ENCODE measurements around the gene MYH14. TPM values are rescaled to one million over a fixed set of nuclear protein-coding genes. Genes with fewer than 3 reads are reported as not detected.

MYH14 gene
- total RNA-seq, 2 experiments from 2014 or later, result not detected

DNA sequence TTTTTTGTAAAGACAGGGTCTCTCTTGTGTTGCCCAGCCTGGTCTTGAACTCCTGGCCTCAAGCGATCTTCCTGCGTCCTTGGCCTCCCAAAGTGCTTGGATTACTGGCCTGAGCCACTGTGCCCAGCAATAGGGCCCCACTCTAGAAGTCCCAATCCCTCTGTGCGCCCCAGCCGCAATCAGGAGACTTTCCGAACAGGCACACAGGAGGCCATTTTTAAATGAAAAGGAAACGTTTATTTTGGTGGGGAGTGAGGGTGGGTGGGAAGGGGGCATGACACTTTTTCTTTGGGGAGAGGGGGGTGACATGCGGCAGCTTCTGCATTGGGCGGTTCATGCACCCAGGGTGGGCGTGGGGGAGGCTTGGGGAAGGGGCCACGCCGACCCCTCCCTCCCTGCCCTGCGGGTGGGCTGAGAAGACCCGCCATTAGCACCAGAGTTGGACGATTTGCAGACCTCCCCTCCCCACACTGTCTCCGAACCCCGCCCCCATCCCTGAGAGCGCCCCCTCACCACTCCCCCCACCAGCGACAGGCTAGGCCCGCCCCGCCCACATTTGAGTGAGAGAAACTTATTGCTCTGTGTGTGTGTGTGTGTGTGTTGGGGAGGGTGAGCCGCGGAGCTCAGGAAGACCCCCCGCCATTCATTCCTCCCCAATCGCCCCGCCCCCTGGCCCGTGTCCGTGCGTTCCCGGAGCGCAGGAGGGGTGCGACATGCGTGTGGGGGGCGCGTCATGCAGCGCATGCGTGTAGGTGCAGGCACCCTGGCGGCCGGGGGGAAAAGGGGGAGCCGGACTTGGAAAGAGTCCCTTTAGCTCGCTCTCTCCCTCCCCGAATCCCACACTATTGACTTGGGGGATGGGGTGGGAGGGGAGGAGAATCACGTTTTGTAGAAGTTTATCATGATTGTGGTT, 108.6 kb downstream of the MYH14 start:
- Mint-ChIP-seq H3K4me1 (ENCODE audit: low read depth) (peaks cover 14% of the 10 kb centered on the region), H3K4me3 (no peak overlapping the region), H3K27ac (no peak overlapping the region), H3K27me3 (ENCODE audit: low read depth) (peaks cover 73% of the 10 kb centered on the region), H3K36me3 (ENCODE audit: low read depth) (no peaks in the 10 kb centered on the region), H3K9me3 (no peaks in the 10 kb centered on the region)
- CTCF ChIA-PET, result no interaction called here
- intact Hi-C loops (cut with micrococcal nuclease), result no loop called here
- no peak for DNase-seq

DNA sequence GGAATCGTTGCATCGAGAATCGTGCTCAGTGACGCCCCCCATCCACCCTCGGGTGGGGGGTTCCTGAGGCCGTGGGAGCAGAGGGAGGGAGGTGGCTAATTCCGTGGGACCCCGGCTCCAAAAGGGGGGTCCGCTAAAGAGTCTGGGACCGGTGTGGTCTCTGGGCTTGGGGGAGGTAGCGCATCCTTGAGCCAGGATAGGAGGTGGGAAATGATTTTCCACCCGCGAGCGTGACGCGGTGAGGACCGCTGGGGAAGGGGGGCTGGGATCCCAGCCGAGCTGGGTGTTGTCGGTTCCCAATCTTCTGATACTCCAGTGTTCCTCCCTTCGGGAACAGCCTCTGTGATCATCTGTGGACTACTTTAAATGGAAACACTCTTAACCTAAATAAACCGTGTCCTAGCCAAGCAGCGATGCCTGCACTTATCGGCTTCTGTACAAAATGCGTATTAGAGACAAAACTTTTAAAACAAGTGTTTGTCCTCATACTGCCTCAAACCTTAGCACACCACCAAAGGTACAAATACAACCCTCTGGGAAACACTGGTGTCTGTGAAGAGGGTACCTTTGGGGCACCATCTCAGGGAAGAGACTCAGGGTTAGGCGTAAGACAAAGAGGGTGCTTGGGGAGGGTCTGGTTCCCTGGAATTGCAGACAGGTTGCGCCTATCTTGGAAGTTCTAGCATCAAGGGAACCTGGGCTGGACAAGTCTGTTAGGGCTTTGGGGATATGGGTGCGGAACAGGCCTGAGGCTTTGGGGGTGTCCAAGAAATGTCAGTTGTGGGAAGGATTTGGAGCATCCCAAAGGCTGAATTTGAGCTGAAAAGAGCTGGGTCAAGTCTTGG, 109.8 kb downstream of the MYH14 start:
- Mint-ChIP-seq H3K36me3 (ENCODE audit: low read depth) (no peaks in the 10 kb centered on the region), H3K4me3 (no peak overlapping the region), H3K27ac (no peak overlapping the region), H3K9me3 (no peaks in the 10 kb centered on the region), H3K4me1 (ENCODE audit: low read depth) (peaks cover 14% of the 10 kb centered on the region), H3K27me3 (ENCODE audit: low read depth) (peaks cover 70% of the 10 kb centered on the region)
- no peak for DNase-seq
- CTCF ChIA-PET, result interaction anchor here (0.6 kb wide), 1 partner anchor 54 kb away, joined by 3 read pairs; no protein-coding TSS in a partner anchor
- intact Hi-C loops (cut with micrococcal nuclease), result no loop called here

DNA sequence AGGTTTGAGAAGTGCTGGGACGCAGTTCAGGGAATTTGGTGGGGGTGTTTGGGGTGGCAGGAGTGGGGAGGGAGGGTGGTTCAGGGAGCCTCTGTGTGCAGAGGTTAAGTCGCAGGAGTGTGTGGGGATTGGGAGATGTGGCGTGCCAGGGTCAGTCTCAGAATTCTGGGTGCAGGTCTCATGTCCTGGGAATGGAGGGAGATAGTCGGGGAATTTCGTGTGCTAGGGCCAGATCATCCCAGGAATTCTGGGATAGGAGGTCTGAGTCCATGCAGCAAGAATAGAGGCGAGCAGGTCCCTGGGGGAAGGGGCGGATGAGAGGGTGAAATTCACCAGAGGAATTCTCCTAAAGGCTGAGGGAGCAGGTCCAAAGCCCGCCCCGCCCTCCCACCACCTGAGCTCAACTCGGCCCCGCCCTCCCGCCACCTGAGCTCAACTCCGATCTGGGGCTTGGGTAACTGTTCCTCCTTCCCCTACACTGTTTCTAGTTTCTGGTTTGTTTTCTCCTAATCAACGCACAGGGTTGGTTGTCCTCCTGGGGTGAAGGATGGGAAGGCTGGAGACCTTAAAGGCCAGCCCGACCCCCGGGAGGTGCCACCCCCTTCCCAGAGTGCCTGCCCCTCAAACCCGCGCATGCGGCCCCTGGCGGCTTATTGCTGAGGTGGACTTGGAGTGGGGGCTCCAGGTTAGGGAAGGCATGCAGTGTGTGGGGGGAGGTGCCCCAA, 110.6 kb downstream of the MYH14 start:
- CTCF ChIA-PET, result no interaction called here
- H3K27me3 Mint-ChIP-seq (ENCODE audit: low read depth), result peaks cover 64% of the 10 kb centered on the region
- H3K4me3 Mint-ChIP-seq, result no peak overlapping the region
- H3K4me1 Mint-ChIP-seq (ENCODE audit: low read depth), result peaks cover 14% of the 10 kb centered on the region
- H3K27ac Mint-ChIP-seq, result no peak overlapping the region
- intact Hi-C loops (cut with micrococcal nuclease), result no loop called here
- no peaks in the 10 kb centered on the region for H3K36me3 Mint-ChIP-seq (ENCODE audit: low read depth)
- no peaks in the 10 kb centered on the region for H3K9me3 Mint-ChIP-seq
- DNase-seq, result no peak

DNA sequence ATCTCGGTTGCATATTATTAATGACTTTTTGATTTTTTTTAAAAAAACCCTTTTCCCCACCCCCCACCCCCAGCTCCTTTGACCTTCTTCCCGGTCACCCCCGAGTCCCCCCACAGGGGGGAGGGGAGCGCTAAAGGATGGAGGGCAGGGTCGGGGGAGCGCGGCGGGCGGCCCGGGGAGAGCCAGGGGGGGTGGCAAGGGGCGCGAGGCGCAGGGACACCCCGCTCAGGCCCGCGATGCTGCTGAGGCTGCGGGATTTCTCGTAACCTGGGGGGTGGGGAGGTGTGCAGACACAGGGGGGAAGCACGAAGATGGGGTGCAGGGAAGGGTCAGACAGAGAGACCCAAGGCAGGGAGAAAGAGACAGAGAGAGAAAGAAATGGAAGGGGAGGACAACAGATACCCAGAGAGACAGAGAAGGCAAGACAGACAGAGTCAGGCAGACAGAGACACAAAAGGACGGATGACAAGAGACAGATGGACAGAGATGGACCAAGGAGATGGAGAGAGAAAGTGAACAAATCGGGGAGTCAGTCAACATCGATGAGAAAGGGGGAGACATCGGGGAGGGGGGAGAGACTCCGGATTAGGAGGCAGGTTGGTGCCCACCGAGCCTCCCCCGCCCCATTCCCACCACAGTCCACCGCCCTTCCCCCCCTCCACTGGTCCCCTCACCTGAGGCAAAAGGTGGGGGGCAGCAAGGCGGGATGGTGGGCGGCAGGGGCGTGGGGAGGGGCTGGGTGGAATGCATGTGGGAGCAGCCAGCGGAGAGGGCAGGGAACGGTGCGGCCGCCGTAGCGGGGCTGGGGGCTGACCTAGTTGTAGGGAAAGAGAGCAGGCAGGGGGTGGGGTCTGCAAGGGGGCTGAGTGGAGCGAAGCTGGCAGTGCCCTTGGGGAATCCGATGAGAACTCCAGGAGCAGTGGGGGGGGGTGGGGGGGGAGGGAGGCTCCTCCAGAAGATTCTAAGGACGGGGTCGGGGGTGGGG, 111.6 kb downstream of the MYH14 start:
- H3K36me3 Mint-ChIP-seq (ENCODE audit: low read depth), result no peaks in the 10 kb centered on the region
- CTCF ChIA-PET, result no interaction called here
- peaks cover 63% of the 10 kb centered on the region for H3K27me3 Mint-ChIP-seq (ENCODE audit: low read depth)
- no peak overlapping the region for H3K27ac Mint-ChIP-seq
- no peaks in the 10 kb centered on the region for H3K9me3 Mint-ChIP-seq
- no peak for DNase-seq
- H3K4me1 Mint-ChIP-seq (ENCODE audit: low read depth), result peaks cover 14% of the 10 kb centered on the region
- no peak overlapping the region for H3K4me3 Mint-ChIP-seq
- intact Hi-C loops (cut with micrococcal nuclease), result no loop called here

DNA sequence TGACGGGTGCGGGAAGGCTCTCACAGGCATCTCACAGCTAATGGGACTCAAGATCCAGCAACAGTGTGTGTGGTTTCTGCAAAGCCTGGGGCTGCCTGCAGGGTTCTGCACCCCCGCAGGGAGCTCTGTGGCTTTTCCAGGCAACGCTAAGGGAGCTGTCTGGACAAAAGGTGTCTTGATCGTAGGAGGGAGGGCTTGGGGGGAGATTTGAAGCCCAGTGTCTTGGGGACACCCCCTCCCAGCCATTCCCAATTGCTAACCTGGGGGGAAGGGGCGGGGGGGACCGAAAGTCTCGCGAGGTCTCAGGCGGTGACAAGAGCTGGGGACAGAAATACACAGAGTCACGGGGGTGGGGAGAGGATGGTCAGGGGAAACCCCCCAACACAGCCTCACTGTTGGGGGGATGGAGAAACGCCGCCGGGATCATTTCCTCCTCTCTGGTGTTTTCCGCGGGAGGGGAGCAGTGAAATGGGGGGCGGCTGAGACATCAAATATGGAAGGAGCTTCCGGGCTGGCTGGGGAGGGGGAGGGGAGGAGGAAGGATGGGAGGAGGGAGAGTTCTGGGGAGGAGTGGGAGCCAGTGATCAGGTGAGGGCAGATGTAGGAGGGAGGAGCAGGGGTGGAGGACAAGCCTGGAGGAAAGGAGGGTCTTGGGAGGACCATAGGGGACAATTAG, 112.5 kb downstream of the MYH14 start:
- intact Hi-C loops (cut with micrococcal nuclease), result loop anchor here (2.0 kb wide), 1 partner anchor 15 kb away; no protein-coding TSS in a partner anchor
- Mint-ChIP-seq H3K27ac (no peak overlapping the region), H3K36me3 (ENCODE audit: low read depth) (no peaks in the 10 kb centered on the region), H3K4me1 (ENCODE audit: low read depth) (peaks cover 14% of the 10 kb centered on the region), H3K4me3 (no peak overlapping the region), H3K27me3 (ENCODE audit: low read depth) (peaks cover 54% of the 10 kb centered on the region), H3K9me3 (no peaks in the 10 kb centered on the region)
- CTCF ChIA-PET, result interaction anchor here (0.6 kb wide), 1 partner anchor 46 kb away, joined by 3 read pairs; no protein-coding TSS in a partner anchor
- peak; percentile 70 for DNase-seq

DNA sequence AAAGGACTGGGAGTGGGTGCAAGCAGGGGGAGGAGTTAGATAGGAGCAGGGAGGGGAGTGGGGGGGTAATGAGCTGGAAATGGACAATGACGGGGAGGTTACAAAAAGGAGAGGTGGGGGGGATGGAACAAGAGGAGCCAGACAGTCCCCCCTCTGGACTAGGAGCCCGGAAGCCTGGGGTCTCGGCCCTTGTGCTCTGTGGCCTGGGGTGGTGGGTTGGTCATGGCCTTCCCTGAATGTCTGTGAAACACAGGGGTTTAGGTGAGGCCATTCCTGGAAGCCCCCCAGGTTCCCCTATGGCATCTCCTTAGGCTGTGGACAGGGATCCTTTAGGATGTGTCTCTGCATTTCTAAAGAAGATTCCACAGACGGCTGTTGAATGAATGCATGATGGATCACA, 113.7 kb downstream of the MYH14 start:
- peaks cover 47% of the 10 kb centered on the region for H3K27me3 Mint-ChIP-seq (ENCODE audit: low read depth)
- no peak overlapping the region for H3K27ac Mint-ChIP-seq
- DNase-seq, result no peak
- no peaks in the 10 kb centered on the region for H3K9me3 Mint-ChIP-seq
- CTCF ChIA-PET, result no interaction called here
- peaks cover 14% of the 10 kb centered on the region for H3K4me1 Mint-ChIP-seq (ENCODE audit: low read depth)
- H3K36me3 Mint-ChIP-seq (ENCODE audit: low read depth), result no peaks in the 10 kb centered on the region
- intact Hi-C loops (cut with micrococcal nuclease), result loop anchor here (2.0 kb wide), 1 partner anchor 16 kb away; no protein-coding TSS in a partner anchor
- no peak overlapping the region for H3K4me3 Mint-ChIP-seq

DNA sequence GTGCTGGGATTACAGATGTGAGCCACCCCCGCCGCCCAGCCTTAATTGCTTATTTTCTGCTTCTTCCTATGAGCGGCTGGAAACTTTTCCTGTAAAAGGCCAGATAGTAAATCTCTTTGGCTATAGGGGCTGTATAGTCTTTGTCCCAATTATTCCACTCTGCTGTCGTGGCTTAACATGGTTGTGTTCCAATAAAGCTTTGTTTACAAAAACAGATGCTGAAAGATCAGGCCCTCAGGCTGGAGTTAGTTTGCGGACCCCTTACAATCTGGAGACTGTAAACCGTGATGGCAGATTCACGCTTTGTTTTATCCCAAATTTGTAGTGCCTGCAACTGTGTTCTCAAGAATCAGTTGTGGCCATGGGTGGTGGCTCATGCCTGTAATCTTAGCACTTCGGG, 115.0 kb downstream of the MYH14 start:
- no peak for DNase-seq
- Mint-ChIP-seq H3K27ac (no peak overlapping the region), H3K27me3 (ENCODE audit: low read depth) (peaks cover 36% of the 10 kb centered on the region), H3K4me3 (no peak overlapping the region), H3K4me1 (ENCODE audit: low read depth) (peaks cover 12% of the 10 kb centered on the region), H3K36me3 (ENCODE audit: low read depth) (no peaks in the 10 kb centered on the region), H3K9me3 (no peaks in the 10 kb centered on the region)
- CTCF ChIA-PET, result interaction anchor here (0.8 kb wide), 1 partner anchor 19 kb away, joined by 3 read pairs; no protein-coding TSS in a partner anchor
- intact Hi-C loops (cut with micrococcal nuclease), result no loop called here

DNA sequence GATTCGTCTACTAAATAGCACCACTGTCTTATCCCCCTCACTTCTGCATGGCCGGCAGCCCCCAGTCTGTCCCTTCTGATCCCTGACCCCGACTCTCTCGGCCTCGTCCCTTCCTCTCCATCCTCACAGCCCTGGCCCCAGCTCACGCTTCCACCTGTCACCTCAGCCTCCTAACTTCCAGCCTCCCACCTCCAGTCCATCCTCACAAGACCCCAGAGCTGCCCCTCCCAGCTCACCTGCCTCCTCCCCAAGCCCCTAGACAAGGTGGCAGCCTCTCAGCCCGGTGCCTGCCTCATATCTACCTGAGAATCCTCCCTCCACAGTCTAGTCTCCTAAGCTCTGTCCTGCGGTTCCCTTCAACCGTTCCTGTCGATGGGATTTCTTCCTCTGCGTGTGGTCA, 115.7 kb downstream of the MYH14 start:
- intact Hi-C loops (cut with micrococcal nuclease), result no loop called here
- H3K9me3 Mint-ChIP-seq, result no peaks in the 10 kb centered on the region
- CTCF ChIA-PET, result interaction anchor here (0.8 kb wide), 1 partner anchor 20 kb away, joined by 3 read pairs; no protein-coding TSS in a partner anchor
- H3K27me3 Mint-ChIP-seq (ENCODE audit: low read depth), result peaks cover 30% of the 10 kb centered on the region
- H3K36me3 Mint-ChIP-seq (ENCODE audit: low read depth), result no peaks in the 10 kb centered on the region
- no peak overlapping the region for H3K27ac Mint-ChIP-seq
- peaks cover 10% of the 10 kb centered on the region for H3K4me1 Mint-ChIP-seq (ENCODE audit: low read depth)
- DNase-seq, result no peak
- H3K4me3 Mint-ChIP-seq, result no peak overlapping the region

DNA sequence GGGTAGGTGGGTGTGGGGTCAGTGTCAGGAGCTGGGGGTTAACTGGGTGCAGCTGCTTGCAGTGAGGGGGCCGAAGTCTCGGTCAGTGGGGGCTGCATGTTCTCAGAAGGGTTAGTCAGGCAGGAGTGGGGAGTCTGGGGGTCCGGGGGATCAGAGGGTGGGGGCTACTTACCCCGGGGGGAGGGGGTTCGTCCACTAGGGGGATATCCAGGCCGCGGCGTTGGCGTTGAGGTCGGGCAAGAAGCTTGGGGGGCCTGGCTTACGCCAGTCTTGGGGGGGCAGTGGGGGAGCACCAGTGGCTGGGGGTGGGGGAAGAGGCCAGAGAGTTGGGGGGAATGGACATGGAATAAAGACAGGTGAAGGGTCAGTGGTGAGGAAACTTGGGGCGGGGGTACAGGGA, 116.6 kb downstream of the MYH14 start:
- Mint-ChIP-seq H3K36me3 (ENCODE audit: low read depth) (no peaks in the 10 kb centered on the region), H3K27me3 (ENCODE audit: low read depth) (peaks cover 24% of the 10 kb centered on the region), H3K27ac (no peak overlapping the region), H3K9me3 (no peaks in the 10 kb centered on the region), H3K4me1 (ENCODE audit: low read depth) (peaks cover 9% of the 10 kb centered on the region), H3K4me3 (no peak overlapping the region)
- CTCF ChIA-PET, result no interaction called here
- no peak for DNase-seq
- intact Hi-C loops (cut with micrococcal nuclease), result no loop called here

DNA sequence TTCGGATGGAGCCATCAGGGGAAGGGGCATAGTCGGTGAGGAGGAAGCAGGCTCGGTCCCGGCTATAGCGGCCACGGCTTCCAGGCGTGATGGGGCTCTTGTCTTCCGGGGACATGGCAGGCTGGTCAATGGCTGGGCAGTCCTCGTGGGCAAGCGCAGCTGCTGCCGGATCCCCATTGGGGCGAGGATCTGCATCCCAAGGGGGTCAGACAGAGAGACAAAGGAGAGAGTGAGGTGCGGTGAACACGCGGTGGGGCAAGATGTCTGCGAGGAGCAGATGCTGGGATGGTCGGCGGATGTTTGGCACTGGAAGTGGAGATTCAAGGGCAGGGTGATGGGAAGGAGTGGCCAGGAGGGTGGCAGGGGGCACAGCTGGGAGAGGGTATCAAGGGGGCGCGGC, 117.2 kb downstream of the MYH14 start:
- Mint-ChIP-seq H3K4me3 (no peak overlapping the region), H3K27me3 (ENCODE audit: low read depth) (peaks cover 22% of the 10 kb centered on the region), H3K9me3 (no peaks in the 10 kb centered on the region), H3K36me3 (ENCODE audit: low read depth) (no peaks in the 10 kb centered on the region), H3K4me1 (ENCODE audit: low read depth) (peaks cover 8% of the 10 kb centered on the region), H3K27ac (no peak overlapping the region)
- intact Hi-C loops (cut with micrococcal nuclease), result no loop called here
- CTCF ChIA-PET, result no interaction called here
- DNase-seq, result no peak

DNA sequence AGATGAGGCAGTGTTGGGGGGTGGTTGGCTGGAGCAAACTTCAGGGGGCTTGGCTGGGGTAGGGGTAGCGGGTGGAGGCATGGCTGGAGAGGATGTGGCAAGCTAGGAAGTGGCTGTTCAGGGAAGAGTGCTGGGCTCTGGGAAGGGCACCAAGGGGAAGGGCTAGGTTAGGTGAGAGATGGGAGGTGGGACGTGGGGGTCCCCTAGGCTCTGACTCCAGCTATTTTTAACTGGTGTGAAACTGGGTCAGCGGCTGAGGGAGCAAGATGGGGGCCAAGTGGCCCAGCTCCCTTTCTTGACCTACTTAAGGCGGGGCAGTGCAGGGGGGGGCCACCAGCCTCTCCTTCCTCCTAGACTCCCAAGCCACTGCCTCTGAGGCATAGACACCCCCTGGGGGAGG, 118.4 kb downstream of the MYH14 start:
- Mint-ChIP-seq H3K27me3 (ENCODE audit: low read depth) (peaks cover 17% of the 10 kb centered on the region), H3K36me3 (ENCODE audit: low read depth) (no peaks in the 10 kb centered on the region), H3K9me3 (no peaks in the 10 kb centered on the region), H3K27ac (no peak overlapping the region), H3K4me1 (ENCODE audit: low read depth) (peaks cover 10% of the 10 kb centered on the region), H3K4me3 (no peak overlapping the region)
- no peak for DNase-seq
- CTCF ChIA-PET, result interaction anchor here (0.6 kb wide), 1 partner anchor 23 kb away, joined by 3 read pairs; no protein-coding TSS in a partner anchor
- intact Hi-C loops (cut with micrococcal nuclease), result no loop called here

All from activated naive CD4-positive, alpha-beta T cell treated with anti-CD3 and anti-CD28 coated beads for 36 hours (primary cell).